Spleen (tissue), 7 donors: ENCODE results near the gene GINM1.

Experiments
- CTCF ChIP-seq, 11 experiments: fragments of 200-600 bp in 7 of 11; fragments of 450-650 bp in 4 of 11; sonication (generic) in 4 of 11; IDR thresholded peaks in 8 of 11; conservative IDR thresholded peaks in 3 of 11; 1 replicate in 7 of 11; 2 replicates in 4 of 11; pipeline versions ENCODE4 v1.4.0 to v1.8.0; 2016 to 2021; ENCODE audit warnings: antibody characterized with exemption in 11 of 11, inconsistent platforms in 4 of 11, mild to moderate bottlenecking in 1 of 11
- POLR2A ChIP-seq, 3 donors: fragments of 450-650 bp; IDR thresholded peaks; one replicate each; pipeline ENCODE4 v1.5.1; 2017; ENCODE audit warnings: antibody characterized with exemption in 3 of 3, mild to moderate bottlenecking in 1 of 3
- donor health status: DM: no; HTN: no; CAD: no; lungs with moderate emphysema.
- donor health status: DM: no; HTN: no; CAD: no.
- donor health status: DM: no; HTN: no; CAD: no.

- no peak for TF ChIP-seq CTCF (IDR thresholded peaks at IDR 0.05 in 8 of 11, conservative IDR thresholded peaks at IDR 0.05 in 3 of 11)
- TF ChIP-seq POLR2A (IDR thresholded peaks at IDR 0.05) = no peak
These were observed 427 bp downstream of the GINM1 start for GRCh38 chr6:149566410-149567193.
